ENCODE results near the gene TRIP12. TPM values are rescaled to one million over a fixed set of nuclear protein-coding genes. Genes with fewer than 3 reads are reported as not detected.

TRIP12 gene
- polyA plus RNA-seq, 1 donor from 2014 or later, result 57.2 TPM

- TF ChIP-seq MXI1 (conservative IDR thresholded peaks at IDR 0.05; ENCODE audit: poor library complexity, severe bottlenecking) (no peak), SMC3 (conservative IDR thresholded peaks at IDR 0.05; ENCODE audit: poor library complexity) (no peak), EZH2 (IDR thresholded peaks at IDR 0.05; ENCODE audit: borderline replicate concordance, insufficient read depth, low read length, poor library complexity, severe bottlenecking) (no peak), EP300 (conservative IDR thresholded peaks at IDR 0.05; ENCODE audit: poor library complexity, severe bottlenecking) (no peak), POLR2AphosphoS5 (IDR thresholded peaks at IDR 0.05) (no peak), CTCF (IDR thresholded peaks at IDR 0.05; ENCODE audit: poor library complexity, severe bottlenecking) (no peak), TAF1 (IDR thresholded peaks at IDR 0.05; ENCODE audit: low read depth) (no peak), REST (IDR thresholded peaks at IDR 0.05; ENCODE audit: borderline replicate concordance) (no peak), RAD21 (conservative IDR thresholded peaks at IDR 0.05) (no peak)
- H3K27me3 ChIP-seq (ENCODE audit: insufficient read depth, low read depth, low read length), result no peaks in the 10 kb centered on the region
- peak overlapping the region; percentile 99 for H3K27ac ChIP-seq (ENCODE audit: low read length)
Observed at GRCh38 chr2:229920011-229920641, 1.7 kb downstream of the TRIP12 start.

GRCh38 chr2:229917793-229918192 is 4.0 kb downstream of the TRIP12 start:
- Histone ChIP-seq H3K36me3 (ENCODE audit: insufficient read depth, low read length) (no peaks in the 10 kb centered on the region), H3K9me3 (ENCODE audit: low read length) (no peaks in the 10 kb centered on the region), H3K4me2 (ENCODE audit: low read length) (no peak overlapping the region), H3K27me3 (ENCODE audit: insufficient read depth, low read depth, low read length) (no peaks in the 10 kb centered on the region), H3K79me2 (replicated peaks; ENCODE audit: insufficient read depth, low read length) (peaks cover 76% of the 10 kb centered on the region), H2AFZ (ENCODE audit: low read depth, low read length) (no peak overlapping the region), H3F3A (ENCODE audit: insufficient read depth, low read length, poor library complexity, severe bottlenecking) (no peaks in the 10 kb centered on the region), H3K27ac (ENCODE audit: low read length) (no peak overlapping the region), H3K9ac (ENCODE audit: low read length) (no peak overlapping the region), H3K9me2 (ENCODE audit: insufficient read depth, low read length) (no peaks in the 10 kb centered on the region), H4K20me1 (ENCODE audit: insufficient read depth) (no peaks in the 10 kb centered on the region), H3K4me3 (ENCODE audit: low read length) (no peak overlapping the region)
- TF ChIP-seq TAF1 (IDR thresholded peaks at IDR 0.05; ENCODE audit: low read depth), result no peak
- no peak for TF ChIP-seq CTCF (IDR thresholded peaks at IDR 0.05; ENCODE audit: poor library complexity, severe bottlenecking)
- no peak for TF ChIP-seq EZH2 (IDR thresholded peaks at IDR 0.05; ENCODE audit: borderline replicate concordance, insufficient read depth, low read length, poor library complexity, severe bottlenecking)
- no peak for TF ChIP-seq EP300 (conservative IDR thresholded peaks at IDR 0.05; ENCODE audit: poor library complexity, severe bottlenecking)
- TF ChIP-seq SMC3 (conservative IDR thresholded peaks at IDR 0.05; ENCODE audit: poor library complexity), result no peak
- no peak for TF ChIP-seq REST (IDR thresholded peaks at IDR 0.05; ENCODE audit: borderline replicate concordance)
- no peak for TF ChIP-seq MXI1 (conservative IDR thresholded peaks at IDR 0.05; ENCODE audit: poor library complexity, severe bottlenecking)
- no peak for TF ChIP-seq RAD21 (conservative IDR thresholded peaks at IDR 0.05)
- no peak for TF ChIP-seq POLR2AphosphoS5 (IDR thresholded peaks at IDR 0.05)

More at GRCh38 chr2:229920011-229920641, 1.7 kb downstream of the TRIP12 start:
- Histone ChIP-seq H3K36me3 (ENCODE audit: insufficient read depth, low read length) (no peaks in the 10 kb centered on the region), H3F3A (ENCODE audit: insufficient read depth, low read length, poor library complexity, severe bottlenecking) (peaks cover 3% of the 10 kb centered on the region), H2AFZ (ENCODE audit: low read depth, low read length) (no peak overlapping the region), H3K9ac (ENCODE audit: low read length) (peak overlapping the region; percentile 98), H3K79me2 (replicated peaks; ENCODE audit: insufficient read depth, low read length) (peaks cover 61% of the 10 kb centered on the region), H3K4me3 (ENCODE audit: low read length) (peak overlapping the region; percentile 85), H3K9me3 (ENCODE audit: low read length) (no peaks in the 10 kb centered on the region), H4K20me1 (ENCODE audit: insufficient read depth) (no peaks in the 10 kb centered on the region), H3K9me2 (ENCODE audit: insufficient read depth, low read length) (no peaks in the 10 kb centered on the region), H3K4me2 (ENCODE audit: low read length) (peak overlapping the region; percentile 87)

Measured in neural cell (in vitro differentiated cells).